ENCODE measurements around the gene MZB1.

- TF ChIP-seq CTCF (IDR thresholded peaks at IDR 0.05; ENCODE audit: poor library complexity) (no peak), EZH2 (IDR thresholded peaks at IDR 0.05; ENCODE audit: borderline replicate concordance) (no peak)
Measured at GRCh38 chr5:139390639-139391569, 1.2 kb upstream of the MZB1 start.
